ENCODE results near the gene LVRN. TPM values are rescaled to one million over a fixed set of nuclear protein-coding genes. Genes with fewer than 3 reads are reported as not detected.
"Not testable (repeated sequence)": the region's sequence is repeated elsewhere in the genome, so short reads cannot be mapped to it uniquely, and the experiment has no call there.

Gene LVRN
- total RNA-seq, 1 experiment from 2014 or later = 1.9 TPM

DNA sequence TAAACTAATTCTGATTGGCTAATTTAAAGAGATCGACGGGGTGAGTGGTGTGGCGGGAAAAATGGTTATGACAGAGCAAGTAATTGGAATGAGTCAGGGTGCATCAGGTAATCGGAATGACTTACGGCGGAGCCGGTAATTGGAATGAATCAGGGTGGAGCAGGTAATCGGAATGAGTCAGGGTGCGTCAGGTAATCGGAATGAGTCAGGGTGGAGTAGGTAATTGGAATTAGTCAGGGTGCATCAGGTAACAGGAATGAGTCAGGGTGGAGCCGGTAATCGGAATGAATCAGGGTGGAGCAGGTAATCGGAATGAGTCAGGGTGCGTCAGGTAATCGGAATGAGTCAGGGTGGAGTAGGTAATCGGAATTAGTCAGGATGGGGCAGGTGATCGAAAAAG, 32.1 kb upstream of the LVRN start:
- peaks cover 0 to 18% of the 10 kb centered on the region in 2 experiments; a peak in 2 of 4 replicates for H3K36me3 ChIP-seq (ENCODE audit: control insufficient read depth in 1 of 2, insufficient read depth in 2 of 2, low read length in 2 of 2)
- H4K20me1 ChIP-seq (ENCODE audit: insufficient read depth); RAD21 ChIA-PET (ENCODE audit: low non-redundant PET in 1 of 2, low total read pairs in 2 of 2, uncharacterized antibody in 2 of 2, unreplicated experiment in 2 of 2); H2AFZ ChIP-seq (ENCODE audit: low read depth, low read length, poor library complexity, severe bottlenecking); H3K9me2 ChIP-seq (ENCODE audit: insufficient read depth); H3K27me3 ChIP-seq (ENCODE audit: insufficient read depth, low read length); H3K79me2 ChIP-seq (ENCODE audit: insufficient read depth, low read length); CTCF ChIA-PET; H3K4me3 ChIP-seq (replicated peaks in 1 of 2; ENCODE audit: low read depth in 1 of 2, low read length in 2 of 2); H3K9me3 ChIP-seq (ENCODE audit: control insufficient read depth in 1 of 2, insufficient read depth in 1 of 2, low read depth in 1 of 2, low read length in 2 of 2); BruUV-seq (replicated peaks): not testable (repeated sequence)
- H3K4me1 ChIP-seq (ENCODE audit: control insufficient read depth in 1 of 2, insufficient read depth in 2 of 2, low read length in 2 of 2) = peaks cover 44 to 80% of the 10 kb centered on the region in 2 experiments
- intact Hi-C loops (cut with micrococcal nuclease) = loop anchor here (1.0 kb wide), 2 partner anchors 89 to 102 kb away; partner anchors contain the start of genes AP3S1, ARL14EPL and ATG12
- DNase-seq (ENCODE audit: low read depth, low spot score) (peak; percentile 99), ATAC-seq (peak; percentile 60)
- H3K4me2 ChIP-seq (ENCODE audit: low read length) = peak overlapping the region; percentile 51; the same call in 1 of the 2 replicates
- TF ChIP-seq TCF7L2 (IDR thresholded peaks at IDR 0.05; ENCODE audit: borderline replicate concordance, extremely low read depth, insufficient read depth, insufficient read length) (peak; percentile 49), YY1 (IDR thresholded peaks at IDR 0.05; ENCODE audit: extremely low read depth, insufficient replicate concordance, low read depth, low read length) (peak; percentile 7), ZBTB33 (IDR thresholded peaks at IDR 0.05; ENCODE audit: extremely low read depth, insufficient replicate concordance, low read length) (peak; percentile 66), POLR2AphosphoS5 (IDR thresholded peaks at IDR 0.05; ENCODE audit: low read depth, low read length) (peak; percentile 81)
- POLR2A ChIA-PET = interaction anchor here (1.2 kb wide), 2 partner anchors 9 to 101 kb away, joined by 3 to 4 read pairs; no protein-coding TSS in a partner anchor
- peak overlapping the region; percentile 49 for H3K9ac ChIP-seq (ENCODE audit: low read length)
- H3K27ac ChIP-seq (ENCODE audit: low read depth, low read length) = peak overlapping the region; percentile 93

Measured in HCT116 (cell line).